ENCODE measurements around the gene HPCA. TPM values are rescaled to one million over a fixed set of nuclear protein-coding genes. Genes with fewer than 3 reads are reported as not detected.
A peak's percentile ranks its signal among the peaks of the same experiment; 100 is the strongest.

The HPCA gene
- total and polyA plus RNA-seq, 4 experiments from 2014 or later: 0.70 TPM; not detected in 3

DNA sequence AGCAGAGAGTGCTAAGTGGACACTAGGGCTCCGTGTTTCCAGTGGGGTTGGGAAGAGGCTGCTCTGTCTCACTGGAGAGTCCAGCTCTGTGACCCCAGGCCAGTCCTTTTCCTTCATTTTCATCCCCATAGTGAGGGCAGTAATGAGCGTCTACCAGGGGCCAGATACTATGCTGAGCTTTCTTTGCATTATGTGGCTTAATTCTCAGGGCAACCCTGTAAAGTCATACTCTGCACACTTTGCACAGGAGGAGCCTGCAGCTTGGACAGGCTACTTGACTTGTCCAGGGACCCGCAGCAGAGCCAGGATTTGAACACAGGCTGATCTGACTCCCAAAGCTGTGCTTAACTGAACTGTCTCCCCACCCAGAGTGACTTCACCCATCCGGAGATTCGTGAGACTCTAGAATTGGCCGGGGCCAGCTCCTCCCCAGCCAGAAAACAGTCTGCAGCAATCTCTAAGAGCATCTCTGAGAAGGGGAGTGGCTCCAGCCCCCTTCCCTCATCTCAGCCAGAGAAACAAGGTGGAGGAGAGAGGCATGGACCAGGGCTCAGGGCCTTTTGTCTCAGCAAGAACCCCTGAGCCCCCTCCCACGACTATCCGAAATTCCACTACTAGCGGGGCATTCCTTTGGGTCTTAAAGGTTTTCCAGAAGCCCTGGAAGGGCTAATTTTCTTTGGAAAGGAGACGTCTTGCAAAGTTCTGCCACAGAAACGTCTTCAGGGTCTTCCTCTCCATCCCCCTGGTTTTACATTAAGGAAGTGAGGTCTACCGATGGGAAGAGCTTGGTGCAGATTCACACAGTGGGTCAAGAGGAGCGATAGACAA is 14.7 kb upstream of the HPCA start:
- Mint-ChIP-seq H3K27me3 (peaks cover 37 to 43% of the 10 kb centered on the region in 2 donors), H3K4me1 (peaks cover 10 to 29% (median 17%) of the 10 kb centered on the region in 4 donors), H3K9me3 (peaks cover 0 to 2% (median 0%) of the 10 kb centered on the region in 8 donors), H3K4me3 (peak overlapping the region in 7 of 8 donors; percentile 50 to 74 (median 68)), H3K36me3 (peaks cover 0 to 16% of the 10 kb centered on the region in 2 donors), H3K27ac (peak overlapping the region in 1 of 7 donors; percentile 30)
- POLR2A ChIA-PET (ENCODE audit: partially characterized antibody): no interaction called here
- Histone ChIP-seq H3K27ac (ENCODE audit: low read depth, low read length) (no peak overlapping the region), H3K9me3 (ENCODE audit: control insufficient read depth in 1 of 2, low read length in 2 of 2) (no peaks in the 10 kb centered on the region), H3K27me3 (ENCODE audit: insufficient read depth, low read length) (peaks cover 12% of the 10 kb centered on the region), H3K4me1 (ENCODE audit: insufficient read depth, low read length) (peaks cover 7% of the 10 kb centered on the region), H3K4me3 (ENCODE audit: low read length in 2 of 2) (no peak overlapping the region), H3K36me3 (ENCODE audit: insufficient read depth, low read length) (no peaks in the 10 kb centered on the region)
- intact Hi-C loops (cut with micrococcal nuclease): loop anchor here (2.0 to 5.0 kb wide), 2 partner anchors 99 to 471 kb away; no protein-coding TSS in a partner anchor
- CTCF ChIA-PET (ENCODE audit: partially characterized antibody): interaction anchor here (0.5 to 2.0 kb wide), 11 partner anchors 8 to 162 kb away, joined by 3 to 19 read pairs (median 3); no protein-coding TSS in a partner anchor
- DNase-seq: no peak

GRCh38 chr1:32872192-32872460 is 14.2 kb upstream of the HPCA start:
- intact Hi-C loops (cut with micrococcal nuclease): loop anchor here (2.0 to 5.0 kb wide), 2 partner anchors 100 to 471 kb away; no protein-coding TSS in a partner anchor
- no peak overlapping the region for H3K4me3 ChIP-seq (ENCODE audit: low read length in 2 of 2)
- peaks cover 0 to 2% (median 0%) of the 10 kb centered on the region in 8 donors for H3K9me3 Mint-ChIP-seq
- peaks cover 10% of the 10 kb centered on the region for H3K4me1 ChIP-seq (ENCODE audit: insufficient read depth, low read length)
- peaks cover 37 to 46% of the 10 kb centered on the region in 2 donors for H3K27me3 Mint-ChIP-seq
- ChIA-PET POLR2A (ENCODE audit: partially characterized antibody) (no interaction called here), CTCF (ENCODE audit: partially characterized antibody) (interaction anchor here (0.5 to 2.0 kb wide), 12 partner anchors 9 to 163 kb away, joined by 3 to 19 read pairs (median 3); no protein-coding TSS in a partner anchor)
- H3K27ac Mint-ChIP-seq: no peak overlapping the region
- H3K36me3 Mint-ChIP-seq: peaks cover 0 to 15% of the 10 kb centered on the region in 2 donors
- no peaks in the 10 kb centered on the region for H3K36me3 ChIP-seq (ENCODE audit: insufficient read depth, low read length)
- DNase-seq: no peak
- no peak overlapping the region for H3K4me3 Mint-ChIP-seq
- peaks cover 10 to 30% (median 17%) of the 10 kb centered on the region in 4 donors for H3K4me1 Mint-ChIP-seq
- H3K27me3 ChIP-seq (ENCODE audit: insufficient read depth, low read length): peaks cover 12% of the 10 kb centered on the region
- H3K9me3 ChIP-seq (ENCODE audit: control insufficient read depth in 1 of 2, low read length in 2 of 2): no peaks in the 10 kb centered on the region
- H3K27ac ChIP-seq (ENCODE audit: low read depth, low read length): no peak overlapping the region

DNA sequence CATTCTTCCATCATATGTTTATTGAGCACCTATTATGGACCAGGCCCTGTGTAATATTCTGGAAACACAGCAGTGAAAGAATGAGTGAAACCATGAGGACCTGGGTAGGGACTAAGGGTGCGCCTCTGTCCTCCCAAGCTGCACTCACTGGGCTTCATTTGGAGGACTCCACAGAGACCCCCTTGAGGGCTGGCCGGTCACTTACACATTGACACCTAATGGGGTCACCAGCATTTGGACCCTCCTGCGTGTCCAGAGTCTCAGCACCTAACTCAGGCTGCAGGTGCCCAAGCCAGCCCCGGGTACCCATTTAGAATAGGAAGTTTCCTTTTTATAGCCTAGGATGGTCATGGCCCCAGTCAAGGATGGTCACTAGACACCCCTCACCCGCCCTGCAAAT is 12.8 kb upstream of the HPCA start:
- Mint-ChIP-seq H3K9me3 (peaks cover 0 to 2% (median 0%) of the 10 kb centered on the region in 8 donors), H3K36me3 (peaks cover 0 to 8% of the 10 kb centered on the region in 2 donors), H3K27ac (no peak overlapping the region), H3K4me1 (peaks cover 10 to 30% (median 17%) of the 10 kb centered on the region in 4 donors), H3K4me3 (no peak overlapping the region), H3K27me3 (peaks cover 38 to 53% of the 10 kb centered on the region in 2 donors)
- Histone ChIP-seq H3K4me1 (ENCODE audit: insufficient read depth, low read length) (peaks cover 10% of the 10 kb centered on the region), H3K4me3 (ENCODE audit: low read length in 2 of 2) (no peak overlapping the region), H3K27me3 (ENCODE audit: insufficient read depth, low read length) (peaks cover 12% of the 10 kb centered on the region), H3K36me3 (ENCODE audit: insufficient read depth, low read length) (no peaks in the 10 kb centered on the region), H3K9me3 (ENCODE audit: control insufficient read depth in 1 of 2, low read length in 2 of 2) (no peaks in the 10 kb centered on the region), H3K27ac (ENCODE audit: low read depth, low read length) (no peak overlapping the region)
- intact Hi-C loops (cut with micrococcal nuclease): loop anchor here (2.0 to 5.0 kb wide), 2 partner anchors 101 to 473 kb away; no protein-coding TSS in a partner anchor
- ChIA-PET POLR2A (ENCODE audit: partially characterized antibody) (no interaction called here), CTCF (ENCODE audit: partially characterized antibody) (interaction anchor here (0.6 to 4.7 kb wide), 7 partner anchors 8 to 354 kb away, joined by 3 to 41 read pairs (median 5); no protein-coding TSS in a partner anchor)
- no peak for DNase-seq

DNA sequence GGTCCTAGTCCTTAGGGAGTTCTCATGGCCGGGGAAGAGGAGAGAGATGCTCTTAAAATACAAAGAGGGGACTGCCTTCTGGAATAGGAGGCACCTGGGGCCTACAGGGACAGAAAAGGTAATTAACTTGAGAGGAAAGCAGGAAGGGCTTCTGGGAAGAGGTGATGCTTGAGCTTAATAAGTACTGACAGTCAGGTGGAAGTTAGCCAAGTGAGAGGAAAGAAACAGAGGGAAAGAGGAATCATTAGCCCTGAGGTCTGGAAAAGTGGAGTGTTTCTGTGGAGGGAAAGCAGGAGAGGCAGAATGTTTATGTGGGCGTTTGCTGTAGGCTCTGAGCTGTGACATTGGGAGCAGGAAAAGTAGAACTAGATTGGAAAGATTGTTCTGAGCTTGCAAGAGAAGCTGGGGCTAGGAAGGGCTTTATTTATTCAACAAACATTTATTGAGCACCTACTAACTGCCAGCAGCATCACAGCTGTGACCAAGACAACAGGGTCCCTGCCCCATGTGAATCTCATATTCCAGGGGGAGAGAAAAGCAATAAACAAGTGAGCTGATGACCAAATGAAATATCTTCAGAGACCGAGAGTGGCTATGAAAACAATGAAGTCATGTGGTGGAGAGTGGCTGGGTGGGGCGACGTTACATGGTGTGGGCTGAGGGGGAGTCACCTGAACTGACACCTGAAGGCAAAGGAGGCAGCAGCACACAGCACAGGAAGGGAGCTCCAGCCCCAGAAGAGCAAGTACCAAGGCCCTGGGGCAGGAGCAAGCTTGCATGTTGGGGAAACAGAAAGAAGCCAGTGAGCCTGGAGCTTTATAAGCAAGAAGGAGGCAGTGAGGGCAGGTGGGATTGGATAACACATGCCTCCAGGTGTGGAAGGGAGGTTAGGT is 11.2 kb upstream of the HPCA start:
- ChIA-PET POLR2A (ENCODE audit: partially characterized antibody) (no interaction called here), CTCF (ENCODE audit: partially characterized antibody) (interaction anchor here (0.9 to 4.7 kb wide), 9 partner anchors 10 to 355 kb away, joined by 3 to 41 read pairs (median 5); no protein-coding TSS in a partner anchor)
- Mint-ChIP-seq H3K27me3 (peaks cover 27 to 44% of the 10 kb centered on the region in 2 donors), H3K27ac (no peak overlapping the region), H3K36me3 (no peaks in the 10 kb centered on the region), H3K4me1 (peaks cover 5 to 20% (median 10%) of the 10 kb centered on the region in 4 donors), H3K4me3 (no peak overlapping the region), H3K9me3 (no peaks in the 10 kb centered on the region)
- H3K27ac ChIP-seq (ENCODE audit: low read depth, low read length): no peak overlapping the region
- no peaks in the 10 kb centered on the region for H3K9me3 ChIP-seq (ENCODE audit: control insufficient read depth in 1 of 2, low read length in 2 of 2)
- intact Hi-C loops (cut with micrococcal nuclease): loop anchor here (5.0 kb wide), 1 partner anchor 103 kb away; no protein-coding TSS in a partner anchor
- no peak overlapping the region for H3K4me3 ChIP-seq (ENCODE audit: low read length in 2 of 2)
- peaks cover 10% of the 10 kb centered on the region for H3K4me1 ChIP-seq (ENCODE audit: insufficient read depth, low read length)
- DNase-seq: no peak
- no peaks in the 10 kb centered on the region for H3K36me3 ChIP-seq (ENCODE audit: insufficient read depth, low read length)
- peaks cover 12% of the 10 kb centered on the region for H3K27me3 ChIP-seq (ENCODE audit: insufficient read depth, low read length)

GRCh38 chr1:32876341-32877210 is 9.7 kb upstream of the HPCA start:
- Mint-ChIP-seq H3K4me1 (peaks cover 2 to 11% (median 4%) of the 10 kb centered on the region in 4 donors), H3K36me3 (no peaks in the 10 kb centered on the region), H3K27ac (no peak overlapping the region), H3K27me3 (peaks cover 19 to 37% of the 10 kb centered on the region in 2 donors), H3K9me3 (no peaks in the 10 kb centered on the region), H3K4me3 (peak overlapping the region in 1 of 8 donors; percentile 39)
- Histone ChIP-seq H3K4me1 (ENCODE audit: insufficient read depth, low read length) (peaks cover 7% of the 10 kb centered on the region), H3K36me3 (ENCODE audit: insufficient read depth, low read length) (no peaks in the 10 kb centered on the region), H3K27ac (ENCODE audit: low read depth, low read length) (no peak overlapping the region), H3K27me3 (ENCODE audit: insufficient read depth, low read length) (peaks cover 8% of the 10 kb centered on the region), H3K9me3 (ENCODE audit: control insufficient read depth in 1 of 2, low read length in 2 of 2) (no peaks in the 10 kb centered on the region), H3K4me3 (ENCODE audit: low read length in 2 of 2) (no peak overlapping the region)
- DNase-seq: peak in 4 of 5 donors; percentile 44 to 57 (median 52)
- intact Hi-C loops (cut with micrococcal nuclease): no loop called here
- ChIA-PET CTCF (ENCODE audit: partially characterized antibody) (interaction anchor here (1.3 to 4.7 kb wide), 6 partner anchors 8 to 209 kb away, joined by 3 to 41 read pairs (median 4); no protein-coding TSS in a partner anchor), POLR2A (ENCODE audit: partially characterized antibody) (no interaction called here)

DNA sequence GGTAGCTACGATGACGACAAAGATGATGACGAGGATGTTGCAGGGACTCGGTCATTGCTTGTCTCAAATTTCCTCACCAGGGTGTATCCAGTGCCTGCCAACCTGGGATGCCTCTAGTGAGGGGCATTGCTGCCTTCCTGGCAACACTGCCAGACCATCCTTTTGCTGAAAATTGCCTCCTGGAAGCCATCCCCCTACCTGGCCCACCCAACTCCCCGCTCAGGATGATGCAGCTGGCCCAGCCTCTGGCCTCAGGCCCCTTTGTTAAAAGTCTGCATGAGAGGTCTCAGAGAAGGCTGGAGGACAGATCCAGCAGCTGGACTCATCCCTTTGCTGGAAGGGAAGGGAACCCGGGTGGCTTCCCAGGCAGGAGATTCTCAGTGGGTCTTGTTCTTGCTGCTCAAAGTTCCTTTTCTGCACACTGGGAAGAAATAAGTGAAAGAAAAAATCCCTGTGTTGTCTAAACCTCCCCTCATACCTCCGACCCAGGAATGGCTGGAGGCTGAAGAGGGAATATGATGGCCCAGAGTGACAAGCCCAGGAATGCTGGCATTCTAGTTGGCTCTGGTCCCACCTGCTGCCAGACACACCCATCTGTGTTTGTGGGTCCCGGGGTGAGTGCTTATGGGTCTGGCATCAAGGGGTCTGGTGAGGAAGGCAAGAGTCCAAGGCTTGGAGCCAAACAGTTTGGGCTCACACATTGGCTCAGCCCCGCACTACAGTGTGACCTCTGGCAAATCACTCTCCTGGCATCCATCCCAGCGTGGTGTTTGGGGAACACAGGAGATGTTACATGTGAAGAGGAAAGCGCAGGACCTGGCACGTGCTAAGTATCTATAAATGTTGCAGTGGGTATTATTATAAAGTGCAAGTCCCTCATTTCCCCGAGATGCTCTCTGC is 8.8 kb upstream of the HPCA start:
- Mint-ChIP-seq H3K9me3 (no peaks in the 10 kb centered on the region), H3K27ac (peak overlapping the region in 1 of 7 donors; percentile 42), H3K27me3 (peaks cover 13 to 32% of the 10 kb centered on the region in 2 donors), H3K4me3 (no peak overlapping the region), H3K4me1 (peaks cover 0 to 10% (median 1%) of the 10 kb centered on the region in 4 donors), H3K36me3 (no peaks in the 10 kb centered on the region)
- POLR2A ChIA-PET (ENCODE audit: partially characterized antibody): no interaction called here
- Histone ChIP-seq H3K27me3 (ENCODE audit: insufficient read depth, low read length) (peaks cover 4% of the 10 kb centered on the region), H3K36me3 (ENCODE audit: insufficient read depth, low read length) (no peaks in the 10 kb centered on the region), H3K9me3 (ENCODE audit: control insufficient read depth in 1 of 2, low read length in 2 of 2) (no peaks in the 10 kb centered on the region), H3K4me3 (ENCODE audit: low read length in 2 of 2) (no peak overlapping the region), H3K27ac (ENCODE audit: low read depth, low read length) (no peak overlapping the region), H3K4me1 (ENCODE audit: insufficient read depth, low read length) (peaks cover 7% of the 10 kb centered on the region)
- intact Hi-C loops (cut with micrococcal nuclease): no loop called here
- CTCF ChIA-PET (ENCODE audit: partially characterized antibody): interaction anchor here (0.9 to 4.7 kb wide), 6 partner anchors 12 to 208 kb away, joined by 3 to 41 read pairs (median 3); no protein-coding TSS in a partner anchor
- no peak for DNase-seq
